Measurements from ENCODE around the gene NOL7.

NOL7 gene

DNA sequence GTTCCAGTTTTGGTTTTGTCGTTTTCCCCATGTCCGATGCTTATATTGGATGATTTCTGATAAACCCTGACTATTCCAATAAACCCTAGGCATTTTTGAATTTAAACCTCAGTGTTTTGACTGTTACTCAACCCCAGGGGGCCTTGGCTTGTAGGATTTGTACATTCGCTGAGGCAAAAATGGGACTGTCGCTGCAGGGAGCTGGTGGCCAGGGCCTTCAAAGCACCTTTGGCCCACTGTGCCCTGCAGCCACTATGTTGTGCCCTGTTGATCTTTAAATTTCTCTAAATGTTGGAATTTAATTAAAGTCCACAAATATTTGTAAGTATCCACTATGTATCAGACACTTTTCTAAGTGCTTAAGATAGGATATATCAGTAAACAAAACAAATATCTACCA lies 9.5 kb upstream of the NOL7 start:
- in situ Hi-C loops (cut with MboI; ENCODE audit: low pct_unique_long_range_greater_than_20kb, low sequenced_read_pairs, unreplicated experiment) = no loop called here
- no peak for DNase-seq (ENCODE audit: low spot score)
- TF ChIP-seq, protein P1, sequence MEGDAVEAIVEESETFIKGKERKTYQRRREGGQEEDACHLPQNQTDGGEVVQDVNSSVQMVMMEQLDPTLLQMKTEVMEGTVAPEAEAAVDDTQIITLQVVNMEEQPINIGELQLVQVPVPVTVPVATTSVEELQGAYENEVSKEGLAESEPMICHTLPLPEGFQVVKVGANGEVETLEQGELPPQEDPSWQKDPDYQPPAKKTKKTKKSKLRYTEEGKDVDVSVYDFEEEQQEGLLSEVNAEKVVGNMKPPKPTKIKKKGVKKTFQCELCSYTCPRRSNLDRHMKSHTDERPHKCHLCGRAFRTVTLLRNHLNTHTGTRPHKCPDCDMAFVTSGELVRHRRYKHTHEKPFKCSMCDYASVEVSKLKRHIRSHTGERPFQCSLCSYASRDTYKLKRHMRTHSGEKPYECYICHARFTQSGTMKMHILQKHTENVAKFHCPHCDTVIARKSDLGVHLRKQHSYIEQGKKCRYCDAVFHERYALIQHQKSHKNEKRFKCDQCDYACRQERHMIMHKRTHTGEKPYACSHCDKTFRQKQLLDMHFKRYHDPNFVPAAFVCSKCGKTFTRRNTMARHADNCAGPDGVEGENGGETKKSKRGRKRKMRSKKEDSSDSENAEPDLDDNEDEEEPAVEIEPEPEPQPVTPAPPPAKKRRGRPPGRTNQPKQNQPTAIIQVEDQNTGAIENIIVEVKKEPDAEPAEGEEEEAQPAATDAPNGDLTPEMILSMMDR (IDR thresholded peaks at IDR 0.05; ENCODE audit: extremely low read depth, insufficient read depth, missing control alignments) = no peak

DNA sequence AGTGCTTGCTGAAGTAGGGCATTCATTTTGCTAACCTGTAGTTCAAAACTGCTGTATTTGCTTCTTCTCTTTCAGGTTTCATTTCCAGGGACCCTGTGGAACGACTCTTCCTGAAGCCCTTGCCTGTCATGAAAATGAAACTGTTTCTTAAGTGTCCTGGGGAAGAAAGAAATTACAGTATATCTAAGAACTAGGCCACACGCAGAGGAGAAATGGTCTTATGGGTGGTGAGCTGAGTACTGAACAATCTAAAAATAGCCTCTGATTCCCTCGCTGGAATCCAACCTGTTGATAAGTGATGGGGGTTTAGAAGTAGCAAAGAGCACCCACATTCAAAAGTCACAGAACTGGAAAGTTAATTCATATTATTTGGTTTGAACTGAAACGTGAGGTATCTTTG lies 3.4 kb upstream of the NOL7 start:
- in situ Hi-C loops (cut with MboI; ENCODE audit: low pct_unique_long_range_greater_than_20kb, low sequenced_read_pairs, unreplicated experiment) = no loop called here
- TF ChIP-seq, protein P1 (IDR thresholded peaks at IDR 0.05; ENCODE audit: extremely low read depth, insufficient read depth, missing control alignments) = no peak

DNA sequence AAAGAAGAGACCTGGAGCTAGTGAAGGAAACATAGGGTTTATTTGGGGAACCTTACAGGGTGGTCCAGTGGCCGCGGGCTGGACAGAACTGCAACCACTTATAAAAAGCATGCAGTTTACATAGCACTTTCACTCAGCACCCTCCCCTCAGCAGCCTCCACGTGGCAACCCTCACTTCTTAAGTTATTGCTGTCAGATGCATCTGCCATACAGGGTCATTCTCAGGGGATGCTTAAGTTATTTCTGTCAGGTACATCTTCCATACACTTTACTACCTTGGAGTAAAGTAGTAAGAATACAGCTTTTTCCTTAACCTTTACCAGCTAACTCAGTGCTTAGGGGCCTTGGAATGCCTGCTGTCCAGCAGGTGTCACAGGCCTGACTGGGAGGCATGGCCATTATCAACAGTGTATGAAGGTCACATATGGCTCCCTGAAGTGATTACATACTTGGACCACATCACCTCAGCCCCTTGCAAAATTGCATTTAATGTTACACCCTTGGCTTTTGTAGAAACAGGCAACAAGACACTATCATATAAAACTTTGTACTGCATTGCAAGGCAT lies 2.0 kb upstream of the NOL7 start:
- no peak for DNase-seq (ENCODE audit: low spot score)
- TF ChIP-seq, protein P1 (IDR thresholded peaks at IDR 0.05; ENCODE audit: extremely low read depth, insufficient read depth, missing control alignments) = no peak
- in situ Hi-C loops (cut with MboI; ENCODE audit: low pct_unique_long_range_greater_than_20kb, low sequenced_read_pairs, unreplicated experiment) = no loop called here

More for the DNA sequence above, 3.4 kb upstream of the NOL7 start:
- DNase-seq (ENCODE audit: low spot score) = no peak

DNA sequence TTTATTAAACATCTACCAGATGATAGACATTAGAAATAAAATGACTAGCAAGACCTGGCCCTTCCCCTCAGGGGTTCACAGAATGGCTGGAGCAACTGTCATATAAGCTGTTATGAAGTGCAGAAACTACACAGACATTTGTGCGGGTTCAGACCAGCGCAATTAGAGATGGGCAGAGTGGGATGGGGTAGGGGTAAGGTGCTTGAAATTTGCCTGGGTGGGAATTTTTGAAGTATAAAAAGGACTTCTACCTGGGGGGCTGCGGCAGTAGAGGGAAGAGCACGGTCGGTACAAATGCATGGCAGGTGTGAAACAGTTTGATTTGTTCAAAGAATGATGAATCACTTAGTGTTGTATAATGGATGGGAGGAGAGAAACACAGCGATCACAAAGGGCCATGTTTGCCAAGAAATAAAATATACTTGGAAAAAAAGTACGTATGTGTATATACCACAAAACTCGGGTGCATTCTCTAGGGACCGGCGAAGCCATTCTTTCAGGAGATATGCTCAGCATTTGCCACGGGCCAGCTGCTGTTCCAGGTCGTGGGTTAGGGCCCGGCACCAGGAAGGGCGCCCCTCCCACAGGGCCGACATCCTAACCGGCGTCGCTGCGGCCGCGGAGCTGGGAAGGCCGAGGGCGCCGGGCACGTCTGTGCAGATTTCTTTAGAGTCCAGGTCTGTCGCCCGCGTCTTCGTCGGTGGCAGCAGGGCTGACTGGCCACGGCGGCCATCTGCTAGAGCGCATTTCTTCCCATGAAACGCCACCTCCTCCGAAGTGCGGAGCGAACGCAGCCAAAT lies 809 bp upstream of the NOL7 start:
- peak; percentile 51 for DNase-seq (ENCODE audit: low spot score)
- in situ Hi-C loops (cut with MboI; ENCODE audit: low pct_unique_long_range_greater_than_20kb, low sequenced_read_pairs, unreplicated experiment) = no loop called here
- TF ChIP-seq, protein P1 (IDR thresholded peaks at IDR 0.05; ENCODE audit: extremely low read depth, insufficient read depth, missing control alignments) = no peak

DNA sequence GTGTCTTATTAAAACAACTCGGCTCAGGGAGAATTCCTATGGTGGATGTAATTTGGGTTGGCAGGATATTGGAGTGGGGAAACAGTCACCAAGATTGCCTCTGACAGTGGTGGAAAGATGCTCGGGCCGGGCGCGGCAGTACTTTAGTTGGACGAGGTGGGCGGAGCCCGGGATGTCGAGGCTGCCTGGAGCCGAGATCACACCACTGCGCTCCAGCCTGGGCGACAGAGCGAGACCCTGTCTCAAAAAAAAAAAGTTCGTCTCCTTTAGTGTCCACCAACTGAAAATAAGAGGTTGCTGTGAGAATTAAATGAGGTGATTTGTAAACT lies 621 bp downstream of the NOL7 start:
- TF ChIP-seq, protein P1 (IDR thresholded peaks at IDR 0.05; ENCODE audit: extremely low read depth, insufficient read depth, missing control alignments) = no peak
- DNase-seq (ENCODE audit: low spot score) = no peak
- in situ Hi-C loops (cut with MboI; ENCODE audit: low pct_unique_long_range_greater_than_20kb, low sequenced_read_pairs, unreplicated experiment) = no loop called here

DNA sequence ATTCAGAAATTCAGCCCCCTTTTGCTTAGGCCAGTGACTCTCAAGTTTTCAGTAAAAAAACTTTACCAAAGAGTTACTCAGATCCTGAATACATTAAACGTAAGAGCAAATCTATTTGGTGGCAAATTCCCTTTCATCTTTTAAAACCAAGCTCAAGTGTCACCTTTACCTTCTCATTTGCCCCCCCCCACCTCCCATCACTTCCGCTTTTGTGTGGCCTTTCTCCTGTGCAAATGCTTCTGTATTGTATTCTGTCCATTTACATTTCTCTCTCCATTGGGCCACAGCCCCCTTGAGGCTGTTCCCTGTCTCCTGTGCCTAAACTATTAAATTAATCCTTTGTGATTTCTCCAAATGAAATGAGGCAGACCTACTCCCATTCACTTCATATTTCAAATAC lies 1.9 kb downstream of the NOL7 start:
- in situ Hi-C loops (cut with MboI; ENCODE audit: low pct_unique_long_range_greater_than_20kb, low sequenced_read_pairs, unreplicated experiment) = no loop called here
- TF ChIP-seq, protein P1 (IDR thresholded peaks at IDR 0.05; ENCODE audit: extremely low read depth, insufficient read depth, missing control alignments) = no peak
- DNase-seq (ENCODE audit: low spot score) = no peak
